ENCODE results near the gene ZNF195.
A peak's percentile ranks its signal among the peaks of the same experiment; 100 is the strongest.
"Not testable (repeated sequence)": the region's sequence is repeated elsewhere in the genome, so short reads cannot be mapped to it uniquely, and the experiment has no call there.

ZNF195 gene

GRCh38 chr11:3378426-3379423, at the start of gene ZNF195:
TSS of gene ZNF195 (minus strand) at chr11:3379146. CDS start at chr11:3379040, 106 bp downstream.
- Mint-ChIP-seq H3K4me3 (peak within 1 kb of the TSS; percentile 96), H3K27me3 (ENCODE audit: low read depth, poor library complexity) (peaks cover 7% of the 10 kb centered on the region), H3K4me1 (peaks cover 49% of the 10 kb centered on the region), H3K9me3 (peaks cover 79% of the 10 kb centered on the region), H3K27ac (peak within 1 kb of the TSS; percentile 97), H3K36me3 (ENCODE audit: low read depth) (peaks cover 21% of the 10 kb centered on the region)
- no peak for TF ChIP-seq CTCF (IDR thresholded peaks at IDR 0.05)
- peak; percentile 98 for DNase-seq

GRCh38 chr11:3428076-3428475, 49.1 kb upstream of the ZNF195 start:
- H3K9me3 Mint-ChIP-seq; DNase-seq; H3K27me3 Mint-ChIP-seq (ENCODE audit: low read depth, poor library complexity); H3K27ac Mint-ChIP-seq; H3K36me3 Mint-ChIP-seq (ENCODE audit: low read depth); H3K4me3 Mint-ChIP-seq: not testable (repeated sequence)
- H3K4me1 Mint-ChIP-seq: peaks cover 40% of the 10 kb centered on the region

GRCh38 chr11:3426541-3426940, 47.6 kb upstream of the ZNF195 start:
- not testable (repeated sequence) for H3K27ac Mint-ChIP-seq; H3K9me3 Mint-ChIP-seq; H3K4me3 Mint-ChIP-seq; H3K27me3 Mint-ChIP-seq (ENCODE audit: low read depth, poor library complexity); DNase-seq; H3K36me3 Mint-ChIP-seq (ENCODE audit: low read depth)
- H3K4me1 Mint-ChIP-seq: peaks cover 43% of the 10 kb centered on the region

GRCh38 chr11:3423928-3424327, 45.0 kb upstream of the ZNF195 start:
- not testable (repeated sequence) for H3K27ac Mint-ChIP-seq; DNase-seq; H3K27me3 Mint-ChIP-seq (ENCODE audit: low read depth, poor library complexity); H3K36me3 Mint-ChIP-seq (ENCODE audit: low read depth); H3K9me3 Mint-ChIP-seq
- H3K4me3 Mint-ChIP-seq: peak overlapping the region; percentile 94
- peaks cover 39% of the 10 kb centered on the region for H3K4me1 Mint-ChIP-seq

- DNase-seq: not testable (repeated sequence)
- H3K4me1 Mint-ChIP-seq: peaks cover 32% of the 10 kb centered on the region
Measured at GRCh38 chr11:3423138-3423731, 44.3 kb upstream of the ZNF195 start.

GRCh38 chr11:3422380-3423137, 43.6 kb upstream of the ZNF195 start:
- not testable (repeated sequence) for H3K27me3 Mint-ChIP-seq (ENCODE audit: low read depth, poor library complexity); H3K9me3 Mint-ChIP-seq; H3K36me3 Mint-ChIP-seq (ENCODE audit: low read depth)
- Mint-ChIP-seq H3K4me3 (peak overlapping the region; percentile 94), H3K27ac (peak overlapping the region; percentile 98), H3K4me1 (peaks cover 28% of the 10 kb centered on the region)
- peak; percentile 99 for DNase-seq

More at GRCh38 chr11:3423138-3423731, 44.3 kb upstream of the ZNF195 start:
- not testable (repeated sequence) for H3K27ac Mint-ChIP-seq; H3K27me3 Mint-ChIP-seq (ENCODE audit: low read depth, poor library complexity); H3K9me3 Mint-ChIP-seq; H3K36me3 Mint-ChIP-seq (ENCODE audit: low read depth)
- peak overlapping the region; percentile 94 for H3K4me3 Mint-ChIP-seq

- peaks cover 28% of the 10 kb centered on the region for H3K4me1 Mint-ChIP-seq
- H3K27me3 Mint-ChIP-seq (ENCODE audit: low read depth, poor library complexity); H3K36me3 Mint-ChIP-seq (ENCODE audit: low read depth); H3K27ac Mint-ChIP-seq; H3K9me3 Mint-ChIP-seq: not testable (repeated sequence)
- peak overlapping the region; percentile 94 for H3K4me3 Mint-ChIP-seq
- DNase-seq: peak; percentile 26
Measured at GRCh38 chr11:3421608-3422379, 42.8 kb upstream of the ZNF195 start.

- Mint-ChIP-seq H3K4me3 (peak overlapping the region; percentile 38), H3K4me1 (peaks cover 25% of the 10 kb centered on the region)
- not testable (repeated sequence) for H3K9me3 Mint-ChIP-seq; H3K27me3 Mint-ChIP-seq (ENCODE audit: low read depth, poor library complexity); DNase-seq; H3K27ac Mint-ChIP-seq; H3K36me3 Mint-ChIP-seq (ENCODE audit: low read depth)
Measured at GRCh38 chr11:3420281-3421042, 41.5 kb upstream of the ZNF195 start.

- H3K27me3 Mint-ChIP-seq (ENCODE audit: low read depth, poor library complexity); H3K36me3 Mint-ChIP-seq (ENCODE audit: low read depth); H3K4me3 Mint-ChIP-seq; H3K9me3 Mint-ChIP-seq; H3K27ac Mint-ChIP-seq; DNase-seq: not testable (repeated sequence)
- H3K4me1 Mint-ChIP-seq: peaks cover 23% of the 10 kb centered on the region
Measured at GRCh38 chr11:3419496-3419895, 40.5 kb upstream of the ZNF195 start.
